GM12891 (cell line): ENCODE measurements around the gene IL32.

Experiments
- POLR2A ChIP-seq: IDR thresholded peaks from 2 replicates; pipeline ENCODE4 v1.6.1; 2011; ENCODE audit warnings: low read depth, low read length, control low read depth
- POLR2AphosphoS5 ChIP-seq: IDR thresholded peaks from 2 replicates; pipeline ENCODE4 v1.6.1; 2011; ENCODE audit warnings: low read depth, low read length, control low read depth
- SPI1 ChIP-seq: IDR thresholded peaks from 2 replicates; pipeline ENCODE4 v1.6.1; 2011; ENCODE audit warnings: low read depth, low read length, control low read depth
- TAF1 ChIP-seq: IDR thresholded peaks from 2 replicates; pipeline ENCODE4 v1.6.1; 2011; ENCODE audit warnings: low read depth, low read length, control low read depth

DNA sequence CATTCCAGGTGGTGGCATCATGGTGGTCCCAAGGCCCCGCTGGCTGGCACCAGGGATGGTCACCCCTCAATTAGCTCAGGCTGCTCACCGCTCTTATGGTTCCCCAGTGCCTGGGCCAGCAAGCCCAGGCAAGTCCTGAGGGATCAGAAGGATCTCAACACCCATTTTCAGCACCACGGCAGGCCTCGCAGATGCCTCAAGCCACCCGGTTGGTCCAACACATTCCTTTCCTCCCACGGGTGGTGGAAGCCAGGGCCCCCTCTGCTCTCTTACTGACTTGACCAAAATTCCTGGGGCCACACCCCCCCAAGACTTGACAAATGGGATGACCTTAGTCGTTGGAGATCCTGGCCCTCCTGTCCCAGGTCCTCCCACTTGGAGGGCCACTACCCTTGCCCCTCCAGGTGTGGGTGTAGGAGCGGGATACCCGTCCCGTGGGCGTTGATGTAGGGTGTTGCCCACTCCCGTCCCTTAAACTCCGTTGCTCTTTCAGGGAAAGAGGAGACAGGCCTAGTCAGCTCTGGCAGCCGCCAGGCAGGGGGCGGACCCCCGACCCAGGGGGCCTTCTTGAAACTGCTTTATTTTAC, 52.9 kb downstream of the IL32 start:
- TF ChIP-seq POLR2AphosphoS5 (no peak), TAF1 (no peak), POLR2A (no peak), SPI1 (no peak)
